Measurements from ENCODE around the gene TEX36. TPM values are rescaled to one million over a fixed set of nuclear protein-coding genes. Genes with fewer than 3 reads are reported as not detected.
A peak's percentile ranks its signal among the peaks of the same experiment; 100 is the strongest.

The TEX36 gene
- total RNA-seq, 3 donors from 2014 or later (not counting 1 experiment from before 2014, with no cell fraction given) = not detected

DNA sequence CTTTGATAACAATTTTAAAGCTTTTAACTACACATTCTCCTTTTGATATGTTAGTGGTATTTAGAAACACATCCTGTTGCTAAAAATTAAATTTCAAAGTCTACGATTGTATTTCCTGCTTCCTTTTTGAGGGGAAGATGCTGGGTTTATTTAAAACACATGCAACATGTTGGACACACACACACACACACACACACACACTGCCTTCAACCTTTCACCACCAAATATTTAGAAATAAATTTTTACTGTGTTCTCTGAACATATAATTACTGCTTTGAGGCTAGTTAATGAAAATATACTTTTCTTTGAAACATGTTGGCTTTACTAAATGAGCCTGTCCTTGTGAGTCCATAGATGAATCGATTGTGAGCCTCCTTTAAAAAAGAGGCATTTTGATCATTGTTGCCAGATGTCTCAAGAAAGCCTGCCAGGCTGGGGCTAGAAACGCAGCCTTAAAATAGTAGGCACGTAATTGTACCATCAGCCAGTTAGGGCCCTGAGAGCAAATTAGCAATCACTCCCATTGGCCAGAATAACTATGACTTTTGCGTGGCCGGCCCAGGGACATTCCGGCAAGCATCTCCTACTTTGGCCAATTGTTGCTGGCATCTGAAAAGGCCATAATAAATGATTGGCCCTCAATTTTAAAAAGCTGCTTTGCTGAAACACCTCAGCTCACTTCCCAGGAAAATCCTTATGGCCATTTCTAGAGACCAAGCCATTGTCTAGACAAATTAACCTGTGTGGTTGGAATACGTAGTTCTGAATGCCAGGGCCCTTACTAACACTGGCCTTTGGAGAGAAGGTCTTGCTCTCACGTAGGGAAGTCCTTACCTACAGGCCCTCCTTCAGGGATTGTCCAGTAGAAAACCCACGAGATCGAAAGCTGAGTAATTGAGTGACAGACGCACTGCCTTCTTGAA lies 9.9 kb upstream of the TEX36 start:
- Histone ChIP-seq H3K27me3 (ENCODE audit: control insufficient read depth, insufficient read depth, low read length) (no peaks in the 10 kb centered on the region), H3K4me3 (ENCODE audit: low read length) (no peak overlapping the region), H3K36me3 (ENCODE audit: control insufficient read depth, insufficient read depth, low read length) (no peaks in the 10 kb centered on the region), H3K4me1 (ENCODE audit: control insufficient read depth, insufficient read depth, low read length) (peaks cover 9% of the 10 kb centered on the region), H3K9me3 (ENCODE audit: control insufficient read depth, insufficient read depth, low read length) (no peaks in the 10 kb centered on the region), H3K27ac (ENCODE audit: low read length) (no peak overlapping the region)
- Mint-ChIP-seq H3K27me3 (ENCODE audit: low read depth in 2 of 2) (peaks cover 0 to 3% of the 10 kb centered on the region in 2 donors), H3K4me3 (no peak overlapping the region), H3K36me3 (no peaks in the 10 kb centered on the region), H3K27ac (peak overlapping the region; percentile 20 to 43), H3K9me3 (no peaks in the 10 kb centered on the region), H3K4me1 (peaks cover 16 to 18% of the 10 kb centered on the region in 2 donors)
- TF ChIP-seq, protein P1, sequence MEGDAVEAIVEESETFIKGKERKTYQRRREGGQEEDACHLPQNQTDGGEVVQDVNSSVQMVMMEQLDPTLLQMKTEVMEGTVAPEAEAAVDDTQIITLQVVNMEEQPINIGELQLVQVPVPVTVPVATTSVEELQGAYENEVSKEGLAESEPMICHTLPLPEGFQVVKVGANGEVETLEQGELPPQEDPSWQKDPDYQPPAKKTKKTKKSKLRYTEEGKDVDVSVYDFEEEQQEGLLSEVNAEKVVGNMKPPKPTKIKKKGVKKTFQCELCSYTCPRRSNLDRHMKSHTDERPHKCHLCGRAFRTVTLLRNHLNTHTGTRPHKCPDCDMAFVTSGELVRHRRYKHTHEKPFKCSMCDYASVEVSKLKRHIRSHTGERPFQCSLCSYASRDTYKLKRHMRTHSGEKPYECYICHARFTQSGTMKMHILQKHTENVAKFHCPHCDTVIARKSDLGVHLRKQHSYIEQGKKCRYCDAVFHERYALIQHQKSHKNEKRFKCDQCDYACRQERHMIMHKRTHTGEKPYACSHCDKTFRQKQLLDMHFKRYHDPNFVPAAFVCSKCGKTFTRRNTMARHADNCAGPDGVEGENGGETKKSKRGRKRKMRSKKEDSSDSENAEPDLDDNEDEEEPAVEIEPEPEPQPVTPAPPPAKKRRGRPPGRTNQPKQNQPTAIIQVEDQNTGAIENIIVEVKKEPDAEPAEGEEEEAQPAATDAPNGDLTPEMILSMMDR (IDR thresholded peaks at IDR 0.05) = no peak
- ATAC-seq = no peak
- intact Hi-C loops (cut with micrococcal nuclease) = no loop called here
- 90% methylated on average over 11 of the region's 12 CpGs for WGBS (ENCODE audit: insufficient coverage)
- no peak for DNase-seq

DNA sequence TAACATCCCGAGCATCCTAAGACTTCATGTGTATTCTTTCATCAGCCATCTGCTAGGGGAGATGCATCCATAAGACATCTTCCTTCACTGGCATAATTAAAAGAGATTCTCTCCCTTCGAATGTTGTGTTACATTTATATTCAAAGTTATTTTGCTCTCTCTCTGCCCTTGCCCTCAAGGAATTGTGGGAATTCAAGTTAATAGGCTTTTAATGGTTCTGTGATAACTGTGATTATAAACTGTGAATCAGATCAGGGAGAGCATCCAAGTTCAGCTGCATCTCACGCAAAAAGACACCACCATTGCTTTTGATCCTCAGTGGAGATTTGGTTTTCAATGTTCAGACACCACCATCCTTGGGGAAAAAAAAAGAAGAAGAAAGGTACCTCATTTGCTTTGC lies 9.2 kb upstream of the TEX36 start:
- peaks cover 0 to 3% of the 10 kb centered on the region in 2 donors for H3K27me3 Mint-ChIP-seq (ENCODE audit: low read depth in 2 of 2)
- TF ChIP-seq, protein P1 (IDR thresholded peaks at IDR 0.05) = no peak
- 68% methylated on average over 2 of the region's 3 CpGs for WGBS (ENCODE audit: insufficient coverage)
- H3K27ac Mint-ChIP-seq = peak overlapping the region; percentile 20 to 43
- H3K9me3 ChIP-seq (ENCODE audit: control insufficient read depth, insufficient read depth, low read length) = no peaks in the 10 kb centered on the region
- no peak for DNase-seq
- no peak for ATAC-seq
- H3K36me3 ChIP-seq (ENCODE audit: control insufficient read depth, insufficient read depth, low read length) = no peaks in the 10 kb centered on the region
- intact Hi-C loops (cut with micrococcal nuclease) = no loop called here
- no peak overlapping the region for H3K4me3 ChIP-seq (ENCODE audit: low read length)
- H3K36me3 Mint-ChIP-seq = no peaks in the 10 kb centered on the region
- no peak overlapping the region for H3K4me3 Mint-ChIP-seq
- H3K9me3 Mint-ChIP-seq = no peaks in the 10 kb centered on the region
- no peaks in the 10 kb centered on the region for H3K27me3 ChIP-seq (ENCODE audit: control insufficient read depth, insufficient read depth, low read length)
- H3K4me1 ChIP-seq (ENCODE audit: control insufficient read depth, insufficient read depth, low read length) = peaks cover 9% of the 10 kb centered on the region
- peaks cover 16 to 18% of the 10 kb centered on the region in 2 donors for H3K4me1 Mint-ChIP-seq
- no peak overlapping the region for H3K27ac ChIP-seq (ENCODE audit: low read length)

DNA sequence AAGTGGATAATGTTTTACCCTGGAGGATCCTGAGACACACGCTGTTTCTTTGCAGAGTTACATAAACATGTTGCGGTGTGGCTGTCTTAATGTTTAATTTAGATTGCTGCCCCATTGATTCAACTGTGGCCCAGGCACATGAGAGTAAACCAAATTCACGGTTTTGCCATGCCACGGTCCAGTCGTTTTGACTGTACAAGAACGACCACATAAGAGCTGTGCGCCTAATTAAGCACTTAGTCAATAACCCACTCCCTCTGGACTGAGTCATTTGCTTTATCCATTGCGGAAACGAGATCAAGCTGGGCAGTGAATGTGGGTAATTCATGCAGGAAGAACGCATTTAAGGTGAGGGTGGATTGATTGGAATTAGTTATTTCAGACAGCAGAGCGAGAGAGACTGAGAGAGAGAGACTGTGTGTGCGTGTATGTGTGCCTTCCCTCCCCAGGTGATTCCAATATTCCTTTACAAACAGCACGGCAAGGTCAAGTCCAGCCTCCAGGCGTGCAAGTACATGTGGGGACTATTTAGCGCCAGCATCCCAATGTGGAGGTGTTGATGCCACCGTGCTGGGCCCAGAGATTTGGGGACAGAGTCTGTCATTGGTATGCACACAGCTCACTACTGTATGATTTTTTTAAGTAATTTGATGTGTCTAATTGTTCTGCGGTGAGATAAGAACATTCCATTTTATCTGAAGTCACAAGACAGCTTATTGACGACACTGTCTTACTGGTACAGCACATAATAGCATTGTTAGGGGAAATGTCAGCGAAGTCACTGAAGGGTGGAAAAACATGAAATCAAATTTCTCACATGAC lies 8.4 kb upstream of the TEX36 start:
- Histone ChIP-seq H3K4me1 (ENCODE audit: control insufficient read depth, insufficient read depth, low read length) (peaks cover 9% of the 10 kb centered on the region), H3K27me3 (ENCODE audit: control insufficient read depth, insufficient read depth, low read length) (no peaks in the 10 kb centered on the region), H3K27ac (ENCODE audit: low read length) (no peak overlapping the region), H3K9me3 (ENCODE audit: control insufficient read depth, insufficient read depth, low read length) (no peaks in the 10 kb centered on the region), H3K36me3 (ENCODE audit: control insufficient read depth, insufficient read depth, low read length) (no peaks in the 10 kb centered on the region), H3K4me3 (ENCODE audit: low read length) (no peak overlapping the region)
- H3K27me3 Mint-ChIP-seq (ENCODE audit: low read depth in 2 of 2) = peaks cover 0 to 3% of the 10 kb centered on the region in 2 donors
- H3K4me3 Mint-ChIP-seq = no peak overlapping the region
- no peak for ATAC-seq
- DNase-seq = no peak
- no peaks in the 10 kb centered on the region for H3K9me3 Mint-ChIP-seq
- TF ChIP-seq, protein P1 (IDR thresholded peaks at IDR 0.05) = no peak
- H3K36me3 Mint-ChIP-seq = no peaks in the 10 kb centered on the region
- no peak overlapping the region for H3K27ac Mint-ChIP-seq
- peaks cover 16 to 18% of the 10 kb centered on the region in 2 donors for H3K4me1 Mint-ChIP-seq
- intact Hi-C loops (cut with micrococcal nuclease) = no loop called here
- 83% methylated on average over 18 of the region's 19 CpGs for WGBS (ENCODE audit: insufficient coverage)
